GM21447 (cell line): Measurements from ENCODE around the gene SLC50A1.
"Not testable (repeated sequence)": the region's sequence is repeated elsewhere in the genome, so short reads cannot be mapped to it uniquely, and the experiment has no call there.

Experiments
- ATAC-seq: cut with Tn5 transposase; IDR thresholded peaks from one replicate; pipeline ENCODE4 v1.9.1; 2021; ENCODE audit not compliant: unreplicated experiment

SLC50A1 gene

GRCh38 chr1:155116113-155116764, 19.4 kb upstream of the SLC50A1 start:
- ATAC-seq: no peak

DNA sequence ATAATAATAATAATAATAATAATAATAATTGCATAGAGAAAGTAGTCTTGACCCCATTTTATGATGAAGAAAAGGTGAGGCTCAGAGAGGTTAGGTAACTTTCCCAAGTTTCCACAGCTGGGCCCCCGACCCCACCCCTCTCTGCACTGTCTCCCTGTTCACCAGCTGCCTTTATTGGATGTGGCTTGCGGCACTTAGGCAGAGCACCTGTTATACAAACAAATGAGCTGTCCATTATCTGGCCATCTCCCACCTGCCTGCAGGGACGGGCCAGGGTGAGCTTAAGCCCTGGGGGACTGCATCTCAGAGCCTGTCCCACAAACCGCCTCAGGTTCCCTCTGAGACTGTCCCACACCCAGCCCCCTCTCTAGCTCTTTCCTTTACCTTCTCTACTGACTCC, 18.0 kb upstream of the SLC50A1 start:
- ATAC-seq: no peak

DNA sequence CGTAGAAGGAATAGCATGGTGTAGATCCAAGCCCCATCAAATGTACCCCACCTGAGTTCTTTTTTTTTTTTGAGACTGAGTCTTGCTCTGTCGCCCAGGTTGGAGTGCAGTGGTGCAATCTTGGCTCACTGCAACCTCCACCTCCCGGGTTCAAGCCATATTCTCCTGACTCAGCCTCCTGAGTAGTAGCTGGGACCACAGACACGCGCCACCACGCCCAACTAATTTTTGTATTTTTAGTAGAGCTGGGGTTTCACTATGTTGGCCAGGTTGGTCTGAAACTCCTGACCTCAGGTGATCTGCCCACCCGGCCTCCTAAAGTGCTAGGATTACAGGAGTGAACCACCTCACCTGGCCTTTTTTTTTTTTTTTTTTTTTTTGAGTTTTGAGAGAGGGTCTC, 17.6 kb upstream of the SLC50A1 start:
- not testable (repeated sequence) for ATAC-seq

DNA sequence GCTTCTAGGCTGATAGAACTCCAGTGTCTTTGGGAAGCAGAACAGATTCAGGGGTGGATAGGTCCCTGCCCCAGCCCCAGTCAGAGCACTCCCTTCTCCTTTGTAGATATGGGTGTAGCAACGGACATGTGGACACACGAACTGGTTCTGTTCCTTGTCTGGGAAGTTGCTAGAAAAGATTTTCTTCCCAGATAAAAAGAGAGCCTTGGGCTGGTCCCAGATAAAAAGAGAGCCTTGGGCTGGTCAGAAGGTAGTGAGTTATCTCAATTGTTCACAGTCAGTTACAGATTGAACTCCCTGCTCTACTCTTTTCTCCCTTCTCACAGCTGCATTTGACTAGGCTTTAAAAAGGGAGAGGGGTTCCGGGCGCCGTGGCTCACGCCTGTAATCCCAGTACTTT, 15.4 kb upstream of the SLC50A1 start:
- ATAC-seq: no peak

- ATAC-seq: no peak
Measured at GRCh38 chr1:155121249-155121648, 14.4 kb upstream of the SLC50A1 start.

- no peak for ATAC-seq
Measured at GRCh38 chr1:155122308-155122707, 13.3 kb upstream of the SLC50A1 start.

- no peak for ATAC-seq
Measured at GRCh38 chr1:155123801-155124200, 11.9 kb upstream of the SLC50A1 start.

DNA sequence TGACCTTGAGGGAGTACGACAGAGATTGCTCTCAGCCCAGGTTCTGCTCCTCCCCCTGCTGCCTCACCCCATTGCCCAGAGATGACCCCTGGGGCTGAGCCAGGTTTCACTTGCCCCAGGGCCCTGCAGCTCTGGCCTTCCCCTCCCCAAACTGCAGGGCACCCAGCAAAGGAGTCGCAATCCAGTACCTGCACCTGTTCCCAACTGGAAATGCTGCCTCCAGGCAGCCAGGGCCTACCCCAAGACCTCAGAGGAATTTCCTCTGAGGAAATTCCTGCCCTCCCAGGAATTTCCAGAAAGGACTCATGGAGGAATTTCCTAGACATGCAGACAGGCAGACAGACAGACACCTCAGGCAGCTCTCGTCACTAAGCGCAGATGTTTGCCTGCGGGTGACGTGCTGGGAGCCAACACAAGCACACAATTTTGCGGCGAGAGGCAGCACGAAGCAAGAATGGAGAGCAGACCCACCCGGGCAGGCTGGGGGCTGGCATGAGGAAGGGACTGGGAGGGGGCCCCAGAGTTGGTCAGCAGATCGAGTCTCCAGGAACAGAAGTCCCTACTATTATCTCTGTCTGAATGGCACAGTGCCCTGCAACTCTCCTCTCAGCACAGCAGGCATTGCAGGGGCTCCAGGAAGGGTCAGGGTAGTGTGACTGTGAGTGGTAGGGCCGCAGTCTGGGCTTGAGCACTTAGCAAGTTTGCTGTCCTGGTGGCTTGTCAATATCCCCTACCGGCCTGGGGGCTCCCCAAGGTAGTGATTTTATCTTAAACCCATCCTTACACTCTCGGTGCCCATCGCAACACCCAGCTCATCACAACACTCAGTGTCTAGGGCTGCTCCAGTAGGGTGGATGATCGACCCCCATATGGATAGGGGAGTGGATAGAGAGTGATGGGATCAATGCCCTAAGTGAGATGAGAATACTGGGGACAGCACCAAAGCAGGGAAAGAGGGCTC, 10.9 kb upstream of the SLC50A1 start:
- ATAC-seq: no peak

- ATAC-seq: no peak
Measured at GRCh38 chr1:155125511-155125945, 10.1 kb upstream of the SLC50A1 start.

DNA sequence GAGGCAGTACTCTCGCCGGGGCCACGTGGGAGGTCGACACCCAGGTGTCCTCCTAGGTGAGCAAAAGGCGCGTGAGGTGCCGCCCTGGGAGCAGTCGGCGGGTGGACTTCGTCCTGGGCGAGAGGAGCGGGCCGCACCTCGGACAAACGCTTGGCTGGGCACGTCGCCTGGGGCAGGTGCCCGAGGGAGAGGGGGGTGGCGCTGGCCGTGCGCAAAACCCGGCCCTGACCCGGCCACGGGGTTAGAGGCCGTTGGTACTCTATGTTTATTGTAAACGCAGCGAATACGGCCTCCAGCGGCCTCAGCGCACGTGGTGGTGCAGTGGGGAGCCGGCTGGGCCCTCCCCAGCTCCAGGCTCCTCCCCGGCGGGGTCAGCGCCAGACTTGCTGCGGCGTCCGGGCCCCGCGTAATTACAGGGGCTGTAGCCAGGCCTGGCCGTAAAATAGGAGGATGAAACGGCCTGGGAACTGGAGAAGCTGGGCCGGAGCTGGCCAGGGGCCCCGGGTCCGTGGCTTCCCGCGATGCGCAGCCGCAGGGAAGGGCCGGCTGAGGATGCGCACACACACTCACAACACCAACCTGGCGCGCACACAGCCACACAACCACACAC, 9.6 kb upstream of the SLC50A1 start:
- ATAC-seq: no peak

DNA sequence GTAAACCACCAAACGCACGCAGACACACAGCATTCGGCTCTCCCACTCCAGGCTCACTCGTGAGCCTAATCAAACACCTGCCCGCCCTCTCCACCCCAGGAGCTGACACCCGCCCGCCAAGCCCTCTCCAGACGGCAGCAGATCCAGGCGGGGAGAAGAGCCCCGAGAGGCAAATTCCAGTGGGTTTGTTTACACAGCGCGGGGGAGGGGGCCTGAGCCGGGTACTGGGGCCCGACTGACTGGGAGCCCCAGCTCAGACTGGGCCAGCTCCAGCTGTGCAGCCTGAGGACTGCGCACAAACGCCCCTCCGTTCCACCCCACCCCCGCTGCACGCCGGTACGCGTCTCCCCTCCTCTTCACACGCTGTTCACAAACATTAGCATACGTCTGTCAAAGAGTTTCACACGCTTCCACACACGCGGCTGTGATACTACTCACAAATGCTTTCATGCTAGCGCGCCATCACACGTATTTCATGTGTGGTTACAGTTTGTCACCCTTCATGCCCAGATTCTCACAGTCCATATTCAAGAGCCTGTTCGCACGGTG, 9.0 kb upstream of the SLC50A1 start:
- ATAC-seq: no peak

DNA sequence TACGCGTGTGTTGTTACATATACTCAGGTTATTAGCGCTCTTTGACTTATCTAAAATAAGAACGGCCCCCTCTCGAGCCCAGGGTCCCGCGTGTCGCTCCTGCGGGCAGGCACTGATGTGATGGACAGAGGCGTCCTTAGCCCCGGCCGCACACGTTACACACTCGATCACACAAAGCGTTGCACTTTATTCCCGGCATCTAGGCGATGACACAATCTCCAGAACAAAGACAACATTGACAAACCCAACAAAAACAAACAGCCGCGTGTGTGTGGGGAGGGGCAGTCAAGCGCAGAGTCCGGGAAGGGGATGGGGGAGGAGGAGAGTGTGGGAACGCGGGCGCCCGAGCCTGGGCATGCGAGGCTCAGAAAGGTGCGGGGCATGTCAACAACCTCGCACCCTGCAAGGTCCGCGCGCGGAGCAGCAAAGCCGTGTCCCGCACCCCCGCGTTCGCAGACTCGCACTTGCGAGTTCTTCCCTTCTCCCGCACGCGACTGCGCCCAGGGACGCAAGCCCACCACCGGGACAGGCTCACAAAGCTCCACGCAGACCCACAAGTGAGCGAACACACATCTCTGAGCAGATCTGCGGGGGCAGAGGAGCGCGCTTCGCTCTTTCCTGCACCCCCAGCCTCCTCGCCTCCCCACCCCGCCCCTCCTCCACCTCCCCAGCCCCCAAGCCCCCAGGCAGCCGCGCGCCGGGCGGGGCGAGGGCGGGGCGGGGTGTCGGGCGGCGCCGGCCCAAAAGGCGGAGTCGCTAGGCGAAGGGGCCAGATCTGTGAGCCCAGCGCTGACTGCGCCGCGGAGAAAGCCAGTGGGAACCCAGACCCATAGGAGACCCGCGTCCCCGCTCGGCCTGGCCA, 8.3 kb upstream of the SLC50A1 start, which contains the start of gene EFNA1:
Gene EFNA1, plus strand, starts transcription at position 772 of the 862 bp plus-strand sequence. CDS start 102 bp downstream, outside the sequence.
- no peak for ATAC-seq

DNA sequence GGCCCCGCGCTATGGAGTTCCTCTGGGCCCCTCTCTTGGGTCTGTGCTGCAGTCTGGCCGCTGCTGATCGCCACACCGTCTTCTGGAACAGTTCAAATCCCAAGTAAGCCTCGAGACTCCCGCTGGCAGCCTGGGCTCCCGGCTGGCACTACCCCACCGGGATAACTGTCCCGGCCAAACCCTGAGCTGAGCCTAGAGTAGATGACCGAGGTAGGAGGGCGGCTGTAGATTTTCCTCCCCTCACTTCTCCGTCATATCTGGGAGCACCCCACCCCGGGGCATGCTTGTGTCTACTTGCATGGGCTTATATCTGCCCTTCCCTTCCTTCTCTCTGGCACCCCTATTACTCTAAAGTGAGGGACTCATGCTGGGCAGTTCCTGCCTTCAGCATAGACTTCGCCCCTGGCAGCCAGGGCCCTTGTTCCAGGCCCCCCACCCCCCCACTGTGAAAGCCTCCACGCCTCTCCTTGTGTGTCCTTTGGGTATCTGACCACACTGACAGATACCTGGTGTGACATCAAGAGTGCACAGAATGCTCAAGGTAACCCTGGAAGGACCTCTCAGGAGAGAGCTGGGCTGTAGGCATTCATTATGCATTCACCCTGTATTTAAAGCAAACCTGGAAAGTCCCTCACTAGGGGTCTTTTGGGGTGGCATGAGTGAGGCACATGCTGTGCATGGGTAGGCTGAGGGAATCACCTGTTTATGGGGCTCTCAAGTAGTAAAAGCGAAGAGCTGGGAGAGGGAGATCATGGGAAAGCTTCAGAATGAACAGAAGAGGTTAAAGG, 7.5 kb upstream of the SLC50A1 start:
- no peak for ATAC-seq

DNA sequence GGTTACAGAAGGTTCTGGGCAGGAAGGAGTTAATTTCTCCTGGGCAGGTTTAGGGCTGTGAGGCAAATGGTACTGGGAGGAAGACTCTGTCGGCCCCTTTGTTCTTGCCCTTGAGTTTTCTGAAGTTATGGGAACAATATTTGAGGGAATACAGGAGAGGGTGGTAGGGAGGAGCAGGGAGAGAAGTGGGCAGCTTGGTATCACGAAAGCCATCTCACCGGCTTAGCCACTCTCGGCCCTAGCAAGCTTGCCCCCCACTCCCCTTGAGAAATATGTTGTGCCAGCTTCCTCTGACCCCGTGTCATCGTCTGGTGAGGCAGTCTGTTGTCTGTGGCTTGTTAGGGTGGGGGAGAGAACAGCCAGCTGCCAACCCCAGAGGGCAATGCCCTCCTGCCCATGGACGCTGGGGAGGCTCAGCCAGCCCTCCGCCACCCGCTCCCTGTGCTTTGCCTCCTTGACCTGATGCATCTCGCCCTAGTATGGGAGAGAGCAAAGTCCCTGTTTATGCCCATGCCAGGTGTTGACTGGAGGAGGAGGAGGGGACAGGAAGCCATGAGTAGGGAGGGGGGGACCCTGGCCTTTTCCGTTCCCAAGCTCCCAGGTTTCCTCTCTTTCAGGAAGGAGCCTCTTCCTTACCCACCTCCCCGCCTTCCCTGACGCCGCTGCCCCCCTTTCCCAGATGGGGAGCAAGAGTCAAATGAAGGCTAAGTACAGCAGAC, 6.7 kb upstream of the SLC50A1 start:
- no peak for ATAC-seq

DNA sequence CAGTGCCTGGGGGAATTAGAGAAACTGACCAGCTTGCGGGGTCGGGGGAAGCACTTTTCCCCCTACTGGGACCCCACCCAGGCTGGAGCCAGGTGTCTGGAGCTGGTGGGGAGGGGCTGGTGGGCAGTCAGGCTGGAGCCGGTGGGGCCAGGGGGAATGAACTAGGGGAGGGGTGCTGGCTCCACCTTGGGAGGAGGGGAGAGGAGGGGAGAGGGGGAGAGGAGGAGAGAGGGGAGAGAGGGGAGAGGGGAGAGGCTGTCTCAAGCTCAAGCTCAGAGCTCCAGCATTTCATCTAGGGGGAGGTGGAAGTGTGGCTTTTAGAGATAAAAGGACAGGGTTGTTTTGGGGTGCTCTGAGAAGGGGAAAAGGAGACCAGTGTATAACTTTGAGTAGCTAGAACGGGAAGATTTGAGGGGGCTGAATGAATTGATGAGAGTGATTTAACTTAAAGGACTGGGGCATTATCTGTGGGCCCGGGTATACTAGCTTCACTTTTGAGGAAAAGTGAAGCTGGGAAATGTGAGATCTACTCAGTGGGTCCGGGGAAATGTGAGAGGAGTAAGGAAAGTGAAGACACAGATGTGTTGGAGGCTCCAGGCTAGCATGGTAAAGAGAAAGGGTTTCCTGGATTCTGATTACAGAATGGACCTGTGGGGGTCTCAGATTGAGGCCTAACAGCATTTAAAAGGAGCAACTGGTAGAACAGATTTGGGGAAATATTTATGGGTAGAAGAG, 5.2 kb upstream of the SLC50A1 start:
- no peak for ATAC-seq

GRCh38 chr1:155131285-155131684, 4.4 kb upstream of the SLC50A1 start:
- ATAC-seq: no peak

DNA sequence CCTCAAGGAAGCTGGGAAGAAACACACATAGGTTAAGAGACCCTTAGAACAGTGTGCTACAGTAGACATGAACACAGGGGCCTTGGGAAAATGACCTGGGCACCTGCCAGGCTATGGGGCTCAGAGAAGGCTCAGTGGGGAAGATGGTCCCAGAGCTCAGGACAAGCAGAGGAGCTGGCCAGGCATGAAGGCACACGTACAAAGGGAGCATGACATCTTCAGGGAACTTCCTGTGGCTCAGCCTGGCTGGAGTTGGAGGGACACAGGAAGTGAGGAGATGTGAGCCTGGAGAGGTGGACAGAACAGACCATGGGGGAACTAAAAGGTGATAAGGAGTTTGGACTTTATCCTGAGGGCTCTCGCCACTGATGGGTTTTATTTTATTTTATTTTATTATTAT, 3.8 kb upstream of the SLC50A1 start:
- ATAC-seq: no peak

GRCh38 chr1:155133799-155134281, 1.8 kb upstream of the SLC50A1 start:
- no peak for ATAC-seq
